ENCODE results near the gene RYR2. TPM values are rescaled to one million over a fixed set of nuclear protein-coding genes. Genes with fewer than 3 reads are reported as not detected.

RYR2 gene
- total and polyA plus RNA-seq, 7 experiments from 2014 or later, result 0.05 TPM; not detected in 6

DNA sequence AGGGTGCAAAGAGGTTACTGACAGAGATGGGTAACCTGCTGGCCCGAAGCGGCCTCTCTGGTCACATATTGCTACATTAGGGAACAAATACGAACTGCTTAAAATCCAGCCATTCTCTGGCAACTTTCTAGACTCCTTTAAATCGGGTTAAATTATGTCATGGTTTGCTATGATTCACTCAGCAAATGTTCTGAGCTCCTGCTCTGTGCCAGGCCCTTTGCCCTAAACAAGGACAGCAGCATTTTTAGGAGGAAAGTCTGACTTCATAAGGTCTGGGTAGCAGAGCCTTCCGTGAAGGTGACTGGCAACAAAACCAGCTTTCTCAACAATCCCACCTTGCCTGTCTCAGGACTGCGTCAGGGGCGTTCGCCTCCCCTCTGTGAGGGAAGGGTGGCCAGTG, 833.3 kb downstream of the RYR2 start:
- H3K4me3 ChIP-seq (ENCODE audit: low read length), result no peak overlapping the region
- no peaks in the 10 kb centered on the region for H3K36me3 ChIP-seq (ENCODE audit: control insufficient read depth in 2 of 3, insufficient read depth in 3 of 3, low read length in 3 of 3)
- H3K27ac ChIP-seq (ENCODE audit: low read depth, low read length), result no peak overlapping the region
- DNase-seq (no peak), ATAC-seq (no peak)
- H3K9me3 ChIP-seq (ENCODE audit: control insufficient read depth in 2 of 3, low read length in 3 of 3), result no peaks in the 10 kb centered on the region
- intact Hi-C loops (cut with micrococcal nuclease), result no loop called here
- H3K4me3 Mint-ChIP-seq, result no peak overlapping the region
- H3K27me3 ChIP-seq (ENCODE audit: control insufficient read depth in 2 of 2, insufficient read depth in 2 of 2, low read length in 2 of 2), result no peaks in the 10 kb centered on the region
- H3K27ac Mint-ChIP-seq, result no peak overlapping the region
- ChIA-PET CTCF (no interaction called here), POLR2A (no interaction called here)
- peaks cover 0 to 15% (median 0%) of the 10 kb centered on the region in 5 donors for H3K27me3 Mint-ChIP-seq
- H3K9me3 Mint-ChIP-seq, result peaks cover 0 to 10% (median 2%) of the 10 kb centered on the region in 11 donors
- H3K36me3 Mint-ChIP-seq, result no peaks in the 10 kb centered on the region
- H3K4me1 Mint-ChIP-seq, result no peaks in the 10 kb centered on the region
- no peaks in the 10 kb centered on the region for H3K4me1 ChIP-seq (ENCODE audit: control insufficient read depth in 2 of 2, insufficient read depth in 2 of 2, low read length in 2 of 2)

DNA sequence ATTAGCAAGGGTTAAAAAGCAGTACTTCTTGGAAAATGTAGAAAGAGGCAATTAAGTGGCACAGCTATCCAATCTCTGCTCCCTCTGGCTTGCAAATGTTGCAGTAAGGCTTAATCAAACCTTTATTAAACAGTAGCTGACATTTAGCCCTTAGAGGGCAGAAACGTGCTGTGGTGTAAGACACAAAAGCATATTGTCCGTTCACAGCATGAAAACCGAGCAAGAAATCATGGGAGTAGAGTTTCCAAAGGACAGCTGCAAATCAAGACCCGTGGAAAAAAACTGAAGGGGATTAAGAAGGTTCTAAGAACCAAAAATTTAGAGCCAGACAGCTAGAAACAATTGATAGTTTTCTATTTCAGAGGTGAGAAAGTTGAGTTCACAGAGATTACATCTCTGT, 835.6 kb downstream of the RYR2 start:
- no peaks in the 10 kb centered on the region for H3K27me3 Mint-ChIP-seq
- CTCF ChIA-PET, result no interaction called here
- intact Hi-C loops (cut with micrococcal nuclease), result no loop called here

DNA sequence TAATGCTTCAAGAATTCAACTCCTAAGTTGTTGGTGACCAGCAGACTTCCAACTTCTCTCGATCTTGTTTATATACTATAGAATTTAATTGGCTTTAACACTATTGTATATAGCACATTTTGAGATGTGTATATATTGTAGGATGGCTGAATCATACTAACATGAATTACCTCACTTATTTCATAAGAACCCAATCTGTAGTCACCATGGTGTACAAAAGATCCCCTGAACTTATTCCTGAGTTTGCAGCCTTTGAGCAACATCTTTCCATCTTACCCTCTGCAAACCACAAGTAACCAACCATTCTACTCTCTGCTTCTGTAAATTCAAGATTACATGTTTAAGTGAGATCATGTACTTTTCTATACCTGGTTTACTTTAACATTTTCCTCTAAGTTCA, 836.4 kb downstream of the RYR2 start:
- ATAC-seq (no peak), DNase-seq (no peak)
- intact Hi-C loops (cut with micrococcal nuclease), result no loop called here
- Histone ChIP-seq H3K36me3 (ENCODE audit: control insufficient read depth in 2 of 3, insufficient read depth in 3 of 3, low read length in 3 of 3) (no peaks in the 10 kb centered on the region), H3K27me3 (ENCODE audit: control insufficient read depth in 2 of 2, insufficient read depth in 2 of 2, low read length in 2 of 2) (no peaks in the 10 kb centered on the region), H3K4me3 (ENCODE audit: low read length) (no peak overlapping the region), H3K4me1 (ENCODE audit: control insufficient read depth in 2 of 2, insufficient read depth in 2 of 2, low read length in 2 of 2) (no peaks in the 10 kb centered on the region), H3K9me3 (ENCODE audit: control insufficient read depth in 2 of 3, low read length in 3 of 3) (no peaks in the 10 kb centered on the region), H3K27ac (ENCODE audit: low read depth, low read length) (no peak overlapping the region)
- CTCF ChIA-PET, result no interaction called here
- H3K36me3 Mint-ChIP-seq, result peaks cover 0 to 3% (median 0%) of the 10 kb centered on the region in 5 donors
- POLR2A ChIA-PET, result no interaction called here
- H3K27me3 Mint-ChIP-seq, result peaks cover 0 to 4% (median 0%) of the 10 kb centered on the region in 5 donors
- H3K4me3 Mint-ChIP-seq, result no peak overlapping the region
- H3K4me1 Mint-ChIP-seq, result no peaks in the 10 kb centered on the region
- peaks cover 0 to 6% (median 3%) of the 10 kb centered on the region in 11 donors for H3K9me3 Mint-ChIP-seq
- H3K27ac Mint-ChIP-seq, result no peak overlapping the region

More for the DNA sequence above, 835.6 kb downstream of the RYR2 start:
- Histone ChIP-seq H3K27ac (ENCODE audit: low read depth, low read length) (no peak overlapping the region), H3K36me3 (ENCODE audit: control insufficient read depth in 2 of 3, insufficient read depth in 3 of 3, low read length in 3 of 3) (no peaks in the 10 kb centered on the region), H3K4me1 (ENCODE audit: control insufficient read depth in 2 of 2, insufficient read depth in 2 of 2, low read length in 2 of 2) (no peaks in the 10 kb centered on the region), H3K4me3 (ENCODE audit: low read length) (no peak overlapping the region), H3K27me3 (ENCODE audit: control insufficient read depth in 2 of 2, insufficient read depth in 2 of 2, low read length in 2 of 2) (no peaks in the 10 kb centered on the region), H3K9me3 (ENCODE audit: control insufficient read depth in 2 of 3, low read length in 3 of 3) (no peaks in the 10 kb centered on the region)
- ATAC-seq (no peak), DNase-seq (no peak)
- Mint-ChIP-seq H3K27ac (no peak overlapping the region), H3K9me3 (peaks cover 0 to 2% (median 0%) of the 10 kb centered on the region in 11 donors), H3K36me3 (no peaks in the 10 kb centered on the region), H3K4me3 (no peak overlapping the region), H3K4me1 (no peaks in the 10 kb centered on the region)
- POLR2A ChIA-PET, result no interaction called here

DNA sequence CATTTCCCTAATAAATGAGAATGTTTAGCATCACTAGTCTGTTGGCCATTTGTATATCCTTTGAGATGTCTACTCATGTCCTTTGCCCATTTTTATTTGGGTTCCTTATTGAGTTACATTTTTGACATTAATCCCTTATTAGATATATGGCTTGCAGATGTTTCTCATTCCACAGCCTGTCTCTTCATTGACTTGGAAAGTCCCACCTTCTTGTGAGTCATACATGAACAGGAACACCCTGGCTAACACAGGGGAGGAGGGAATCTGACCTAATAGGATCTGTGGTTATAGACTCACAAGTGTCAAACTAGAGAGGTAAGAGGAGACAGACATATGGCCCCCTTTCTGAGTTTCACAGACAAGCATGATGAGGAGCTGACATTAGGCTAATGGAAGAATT, 837.2 kb downstream of the RYR2 start:
- Histone ChIP-seq H3K27ac (ENCODE audit: low read depth, low read length) (no peak overlapping the region), H3K9me3 (ENCODE audit: control insufficient read depth in 2 of 3, low read length in 3 of 3) (no peaks in the 10 kb centered on the region), H3K27me3 (ENCODE audit: control insufficient read depth in 2 of 2, insufficient read depth in 2 of 2, low read length in 2 of 2) (no peaks in the 10 kb centered on the region), H3K4me1 (ENCODE audit: control insufficient read depth in 2 of 2, insufficient read depth in 2 of 2, low read length in 2 of 2) (no peaks in the 10 kb centered on the region), H3K4me3 (ENCODE audit: low read length) (no peak overlapping the region), H3K36me3 (ENCODE audit: control insufficient read depth in 2 of 3, insufficient read depth in 3 of 3, low read length in 3 of 3) (no peaks in the 10 kb centered on the region)
- ChIA-PET CTCF (no interaction called here), POLR2A (no interaction called here)
- peaks cover 0 to 3% (median 0%) of the 10 kb centered on the region in 5 donors for H3K36me3 Mint-ChIP-seq
- H3K27ac Mint-ChIP-seq, result no peak overlapping the region
- H3K27me3 Mint-ChIP-seq, result peaks cover 0 to 4% (median 0%) of the 10 kb centered on the region in 5 donors
- no peak overlapping the region for H3K4me3 Mint-ChIP-seq
- intact Hi-C loops (cut with micrococcal nuclease), result no loop called here
- H3K9me3 Mint-ChIP-seq, result peaks cover 0 to 8% (median 3%) of the 10 kb centered on the region in 11 donors
- ATAC-seq, result no peak
- H3K4me1 Mint-ChIP-seq, result no peaks in the 10 kb centered on the region
- no peak for DNase-seq

Small RNA genes lying within 50 kb of the gene (microRNA-seq; reads per million reads assigned to microRNA genes)
- not detected for gene MIR4428 (ENCODE audit: borderline microRNAs expressed)

Other genes with a start within 250 kb of the RYR2 start
- 10 to 100 TPM; 42.9 to 78.8 (median 49.4) TPM for gene MTR, start 246.9 kb upstream of the RYR2 start, total RNA-seq
- gene MTR, start 246.9 kb upstream of the RYR2 start, polyA plus RNA-seq, result 10 to 100 TPM; 19.8 to 23.0 TPM
- gene MT1HL1, start 37.7 kb upstream of the RYR2 start, total RNA-seq, result not detected
- gene MT1HL1, start 37.7 kb upstream of the RYR2 start, polyA plus RNA-seq, result not detected